Thoracic aorta (tissue), 2 donors: ENCODE data around the gene BICC1. TPM values are rescaled to one million over a fixed set of nuclear protein-coding genes. Genes with fewer than 3 reads are reported as not detected.

Experiments
- ATAC-seq: fragments of 150-250 bp; one replicate; pipeline ENCODE4 v1.8.0; 2017; ENCODE audit warnings: low read depth; ENCODE audit not compliant: insufficient number of reproducible peaks, low FRiP score
- DNase-seq: peaks from one replicate; pipeline ENCODE4 v3.0.0-alpha.2; 2020; ENCODE audit warnings: low spot score
- H3K27ac ChIP-seq, 2 donors: fragments of 200-600 bp; sonication (generic); 1 replicate in 1 of 2; 2 replicates in 1 of 2; pipeline ENCODE4 v1.5.1; 2016; ENCODE audit warnings: mild to moderate bottlenecking in 2 of 2, moderate library complexity in 2 of 2
- H3K27me3 ChIP-seq: fragments of 200-600 bp; sonication (generic); replicated peaks from 2 replicates; pipeline ENCODE4 v1.6.0; 2016; ENCODE audit warnings: mild to moderate bottlenecking; ENCODE audit not compliant: insufficient read depth
- H3K36me3 ChIP-seq: fragments of 200-600 bp; sonication (generic); one replicate; pipeline ENCODE4 v1.5.1; 2016
- H3K4me1 ChIP-seq, 2 donors: fragments of 200-600 bp; sonication (generic); 1 replicate in 1 of 2; 2 replicates in 1 of 2; pipeline versions ENCODE4 v1.5.1 to v1.6.0; 2016; ENCODE audit warnings: low read depth in 2 of 2, mild to moderate bottlenecking in 1 of 2; ENCODE audit not compliant: control insufficient read depth in 1 of 2
- H3K4me3 ChIP-seq: fragments of 200-600 bp; sonication (generic); 2 replicates; pipeline ENCODE4 v1.5.1; 2016; ENCODE audit warnings: mild to moderate bottlenecking
- H3K9me3 ChIP-seq: fragments of 200-600 bp; sonication (generic); 2 replicates; pipeline ENCODE4 v1.5.1; 2016
- CTCF ChIP-seq: fragments of 200-600 bp; sonication (generic); IDR thresholded peaks from one replicate; pipeline ENCODE4 v1.5.1; 2019; ENCODE audit warnings: antibody characterized with exemption
- total RNA-seq, 2 donors: library from RNA; depleted of rRNA; stranded (reverse); fragments of >200 nt; gene quantifications; one replicate each; pipeline versions ENCODE4 v1.1.0 to v1.2.3, GENCODE V29; 2016

BICC1 gene
- total RNA-seq, 2 donors from 2014 or later = 20.4 to 28.1 TPM

- H3K27ac ChIP-seq = no peak overlapping the region
- ATAC-seq (no peak), DNase-seq (no peak)
- H3K4me1 ChIP-seq = peaks cover 7 to 20% of the 10 kb centered on the region in 2 donors
- no peak overlapping the region for H3K4me3 ChIP-seq
- no peaks in the 10 kb centered on the region for H3K9me3 ChIP-seq
- TF ChIP-seq CTCF = no peak
- H3K27me3 ChIP-seq = no peaks in the 10 kb centered on the region
- H3K36me3 ChIP-seq = no peaks in the 10 kb centered on the region
Measured at GRCh38 chr10:58723966-58724365, 211.3 kb downstream of the BICC1 start.

- H3K27me3 ChIP-seq = no peaks in the 10 kb centered on the region
- H3K4me3 ChIP-seq = no peak overlapping the region
- H3K4me1 ChIP-seq = peaks cover 6 to 13% of the 10 kb centered on the region in 2 donors
- ATAC-seq (no peak), DNase-seq (no peak)
- no peak overlapping the region for H3K27ac ChIP-seq
- no peak for TF ChIP-seq CTCF
- H3K36me3 ChIP-seq = no peaks in the 10 kb centered on the region
- H3K9me3 ChIP-seq = no peaks in the 10 kb centered on the region
Measured at GRCh38 chr10:58724781-58725180, 212.1 kb downstream of the BICC1 start.

- DNase-seq (no peak), ATAC-seq (no peak)
- TF ChIP-seq CTCF = no peak
- no peak overlapping the region for H3K4me3 ChIP-seq
- H3K9me3 ChIP-seq = no peaks in the 10 kb centered on the region
- no peaks in the 10 kb centered on the region for H3K36me3 ChIP-seq
- no peak overlapping the region for H3K27ac ChIP-seq
- no peaks in the 10 kb centered on the region for H3K27me3 ChIP-seq
- peaks cover 0 to 6% of the 10 kb centered on the region in 2 donors for H3K4me1 ChIP-seq
Measured at GRCh38 chr10:58725901-58726300, 213.2 kb downstream of the BICC1 start.

- TF ChIP-seq CTCF = no peak
- no peaks in the 10 kb centered on the region for H3K27me3 ChIP-seq
- H3K27ac ChIP-seq = no peak overlapping the region
- DNase-seq = no peak
- peaks cover 3% of the 10 kb centered on the region for H3K9me3 ChIP-seq
- H3K4me1 ChIP-seq = peaks cover 0 to 6% of the 10 kb centered on the region in 2 donors
- H3K36me3 ChIP-seq = no peaks in the 10 kb centered on the region
- H3K4me3 ChIP-seq = no peak overlapping the region
- ATAC-seq = no peak
Measured at GRCh38 chr10:58727633-58728032, 215.0 kb downstream of the BICC1 start.

GRCh38 chr10:58731276-58731675 lies 218.6 kb downstream of the BICC1 start:
- H3K27me3 ChIP-seq = no peaks in the 10 kb centered on the region
- peaks cover 3% of the 10 kb centered on the region for H3K9me3 ChIP-seq
- no peak for DNase-seq
- H3K27ac ChIP-seq = no peak overlapping the region
- ATAC-seq = no peak
- no peak overlapping the region for H3K4me3 ChIP-seq
- peaks cover 10 to 25% of the 10 kb centered on the region in 2 donors for H3K4me1 ChIP-seq
- H3K36me3 ChIP-seq = no peaks in the 10 kb centered on the region
- no peak for TF ChIP-seq CTCF
